NCI-H345 (cell line): ENCODE measurements around the gene HBG1.
A peak's percentile ranks its signal among the peaks of the same experiment; 100 is the strongest.

Source experiments
- DNase-seq: peaks from one replicate; lab custom pipeline; 2025; lab: John Stamatoyannopoulos, UW

Gene HBG1

GRCh38 chr11:5226732-5227310, 22.8 kb downstream of the HBG1 start, which contains the start of gene HBB:
HBB (minus strand) TSS chr11:5227071; CDS start chr11:5227021, 50 bp downstream.
- no peak for DNase-seq

- DNase-seq = no peak
Measured at GRCh38 chr11:5225480-5225871, 24.2 kb downstream of the HBG1 start.

- no peak for DNase-seq
Measured at GRCh38 chr11:5224538-5225479, 24.8 kb downstream of the HBG1 start.

GRCh38 chr11:5223686-5224085, 26.0 kb downstream of the HBG1 start:
- no peak for DNase-seq

GRCh38 chr11:5223146-5223545, 26.5 kb downstream of the HBG1 start:
- no peak for DNase-seq

GRCh38 chr11:5210376-5210885, 39.2 kb downstream of the HBG1 start:
- DNase-seq = no peak

- DNase-seq = peak; percentile 4
Measured at GRCh38 chr11:5204787-5205186, 44.9 kb downstream of the HBG1 start.

- no peak for DNase-seq
Measured at GRCh38 chr11:5203366-5203765, 46.3 kb downstream of the HBG1 start.

- DNase-seq = no peak
Measured at GRCh38 chr11:5200582-5200981, 49.1 kb downstream of the HBG1 start, which contains the start of gene OR51V1. OR51V1 (minus strand) TSS chr11:5200682; CDS start chr11:5200682, 0 bp downstream.

GRCh38 chr11:5198285-5198684, 51.4 kb downstream of the HBG1 start:
- DNase-seq = no peak
